ENCODE data around the gene SRP68. TPM values are rescaled to one million over a fixed set of nuclear protein-coding genes. Genes with fewer than 3 reads are reported as not detected.
"Not testable (repeated sequence)": the region's sequence is repeated elsewhere in the genome, so short reads cannot be mapped to it uniquely, and the experiment has no call there.

SRP68 gene
- polyA plus RNA-seq, 3 donors: 27.4 to 47.1 (median 42.1) TPM

- no peak for DNase-seq
- Histone ChIP-seq H2AFZ (ENCODE audit: insufficient read depth, low read depth, low read length, poor library complexity, severe bottlenecking) (no peak overlapping the region), H3K79me2 (ENCODE audit: insufficient read depth, low read length) (no peaks in the 10 kb centered on the region), H3K4me2 (replicated peaks; ENCODE audit: extremely low read depth, low read length, poor library complexity, severe bottlenecking) (no peak overlapping the region), H3K9me3 (replicated peaks in 1 of 2; ENCODE audit: control insufficient read depth in 1 of 2, insufficient read depth in 1 of 2, low read length in 2 of 2) (peaks cover 0 to 25% of the 10 kb centered on the region in 2 donors), H3K27ac (ENCODE audit: low read depth in 1 of 2, low read length in 2 of 2) (no peak overlapping the region), H3K4me1 (ENCODE audit: control insufficient read depth in 1 of 2, insufficient read depth in 2 of 2, low read length in 2 of 2) (peaks cover 36 to 46% of the 10 kb centered on the region in 2 donors), H3K4me3 (replicated peaks in 1 of 3; ENCODE audit: low read depth in 2 of 3, low read length in 3 of 3) (no peak overlapping the region), H3K27me3 (ENCODE audit: control insufficient read depth in 2 of 2, insufficient read depth in 2 of 2, low read length in 2 of 2) (peaks cover 28 to 63% of the 10 kb centered on the region in 2 donors), H3K36me3 (replicated peaks in 1 of 2; ENCODE audit: control insufficient read depth in 1 of 2, insufficient read depth in 2 of 2, low read length in 2 of 2) (peaks cover 21 to 27% of the 10 kb centered on the region in 2 donors), H3K9ac (ENCODE audit: insufficient read depth, low read length, poor library complexity, severe bottlenecking) (no peak overlapping the region), H4K20me1 (ENCODE audit: insufficient read depth, low read length) (no peaks in the 10 kb centered on the region)
- Mint-ChIP-seq H3K9me3 (peaks cover 3 to 30% (median 16%) of the 10 kb centered on the region in 7 donors), H3K36me3 (peaks cover 31 to 40% of the 10 kb centered on the region in 2 donors), H3K27ac (no peak overlapping the region), H3K4me3 (peak overlapping the region in 1 of 2 donors; percentile 65), H3K4me1 (peaks cover 38% of the 10 kb centered on the region), H3K27me3 (ENCODE audit: low read depth in 3 of 3) (peaks cover 61 to 66% (median 63%) of the 10 kb centered on the region in 3 donors)
- TF ChIP-seq CTCF (IDR thresholded peaks at IDR 0.05): no peak
- intact Hi-C loops (cut with micrococcal nuclease): no loop called here
- WGBS (ENCODE audit: insufficient coverage): 29% methylated on average over 6 of the region's 9 CpGs
These were observed 7.2 kb upstream of the SRP68 start for GRCh38 chr17:76079535-76079955.

DNA sequence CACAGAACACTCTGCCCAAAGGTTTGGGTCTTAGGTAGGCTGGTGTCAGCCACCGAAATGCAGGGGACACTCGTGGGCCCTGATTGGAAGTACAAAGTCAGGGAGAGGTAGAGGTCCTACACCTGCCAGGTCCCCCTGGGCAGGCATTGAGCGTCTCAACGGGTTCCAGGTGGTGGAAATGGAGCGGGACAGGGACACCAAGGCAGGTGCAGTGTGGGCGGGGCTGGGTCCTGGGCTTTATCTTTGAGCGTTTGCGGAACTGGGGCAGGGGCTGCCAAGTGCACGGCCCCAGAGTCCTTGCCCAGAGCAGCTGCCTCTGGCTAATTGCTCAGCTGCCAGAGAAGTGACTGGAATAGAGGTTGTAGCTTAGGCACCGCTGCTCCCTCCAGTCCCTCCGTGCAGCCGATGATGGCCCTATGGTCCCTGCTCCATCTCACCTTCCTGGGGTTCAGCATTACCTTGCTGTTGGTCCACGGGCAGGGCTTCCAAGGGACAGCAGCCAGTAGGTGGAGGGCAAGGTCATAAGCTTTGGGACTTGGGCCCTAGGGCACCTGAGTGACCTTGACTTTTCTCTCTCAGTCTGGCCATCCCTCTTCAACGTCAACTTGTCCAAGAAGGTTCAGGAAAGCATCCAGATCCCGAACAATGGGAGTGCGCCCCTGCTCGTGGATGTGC lies 6.7 kb upstream of the SRP68 start, which contains the start of gene ZACN:
TSS of gene ZACN (plus strand) at position 323 of the 675 bp plus-strand sequence. CDS start at position 406, 83 bp downstream.
- Mint-ChIP-seq H3K4me3 (peak within 1 kb of the TSS in 1 of 2 donors; percentile 96), H3K4me1 (peaks cover 40% of the 10 kb centered on the region), H3K36me3 (peaks cover 25 to 34% of the 10 kb centered on the region in 2 donors), H3K9me3 (peaks cover 3 to 33% (median 16%) of the 10 kb centered on the region in 7 donors), H3K27ac (no peak within 1 kb of the TSS), H3K27me3 (ENCODE audit: low read depth in 3 of 3) (peaks cover 65 to 72% (median 67%) of the 10 kb centered on the region in 3 donors)
- H2AFZ ChIP-seq (ENCODE audit: insufficient read depth, low read depth, low read length, poor library complexity, severe bottlenecking): no peak within 1 kb of the TSS
- no peaks in the 10 kb centered on the region for H3K79me2 ChIP-seq (ENCODE audit: insufficient read depth, low read length)
- no peak within 1 kb of the TSS for H3K4me2 ChIP-seq (replicated peaks; ENCODE audit: extremely low read depth, low read length, poor library complexity, severe bottlenecking)
- WGBS (ENCODE audit: insufficient coverage): 77% methylated on average over 14 of the region's 17 CpGs
- H3K4me1 ChIP-seq (ENCODE audit: control insufficient read depth in 1 of 2, insufficient read depth in 2 of 2, low read length in 2 of 2): peaks cover 40 to 51% of the 10 kb centered on the region in 2 donors
- peaks cover 32 to 68% of the 10 kb centered on the region in 2 donors for H3K27me3 ChIP-seq (ENCODE audit: control insufficient read depth in 2 of 2, insufficient read depth in 2 of 2, low read length in 2 of 2)
- intact Hi-C loops (cut with micrococcal nuclease): no loop called here
- H3K4me3 ChIP-seq (replicated peaks in 1 of 3; ENCODE audit: low read depth in 2 of 3, low read length in 3 of 3): no peak within 1 kb of the TSS
- no peak for DNase-seq
- H3K27ac ChIP-seq (ENCODE audit: low read depth in 1 of 2, low read length in 2 of 2): no peak within 1 kb of the TSS
- H3K9me3 ChIP-seq (replicated peaks in 1 of 2; ENCODE audit: control insufficient read depth in 1 of 2, insufficient read depth in 1 of 2, low read length in 2 of 2): peaks cover 0 to 25% of the 10 kb centered on the region in 2 donors
- no peak within 1 kb of the TSS for H3K9ac ChIP-seq (ENCODE audit: insufficient read depth, low read length, poor library complexity, severe bottlenecking)
- H4K20me1 ChIP-seq (ENCODE audit: insufficient read depth, low read length): no peaks in the 10 kb centered on the region
- H3K36me3 ChIP-seq (replicated peaks in 1 of 2; ENCODE audit: control insufficient read depth in 1 of 2, insufficient read depth in 2 of 2, low read length in 2 of 2): peaks cover 15 to 22% of the 10 kb centered on the region in 2 donors
- TF ChIP-seq CTCF (IDR thresholded peaks at IDR 0.05): no peak

DNA sequence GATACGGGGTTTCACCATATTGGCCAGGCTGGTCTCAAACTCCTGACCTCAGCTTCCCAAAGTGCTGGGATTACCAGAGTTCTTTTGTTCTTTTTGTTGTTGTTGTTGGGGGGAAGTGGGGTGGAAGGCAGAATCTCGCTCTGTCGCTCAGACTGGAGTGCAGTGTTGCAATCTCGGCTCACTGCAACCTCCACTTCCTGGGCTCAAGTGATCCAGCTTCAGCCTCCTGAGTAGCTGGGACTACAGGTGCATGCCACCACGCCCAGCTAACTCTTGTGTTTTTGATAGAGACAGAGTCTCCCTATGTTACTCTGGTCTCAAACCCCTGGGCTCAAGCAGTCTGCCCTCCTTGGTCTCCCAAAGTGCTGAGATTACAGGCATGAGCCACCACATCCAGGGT lies 6.1 kb upstream of the SRP68 start:
- H4K20me1 ChIP-seq (ENCODE audit: insufficient read depth, low read length); H3K79me2 ChIP-seq (ENCODE audit: insufficient read depth, low read length); H3K4me2 ChIP-seq (replicated peaks; ENCODE audit: extremely low read depth, low read length, poor library complexity, severe bottlenecking); intact Hi-C loops (cut with micrococcal nuclease); DNase-seq; H3K4me3 ChIP-seq (replicated peaks in 1 of 3; ENCODE audit: low read depth in 2 of 3, low read length in 3 of 3); H3K27ac Mint-ChIP-seq; H3K9ac ChIP-seq (ENCODE audit: insufficient read depth, low read length, poor library complexity, severe bottlenecking); H3K27ac ChIP-seq (ENCODE audit: low read depth in 1 of 2, low read length in 2 of 2); H2AFZ ChIP-seq (ENCODE audit: insufficient read depth, low read depth, low read length, poor library complexity, severe bottlenecking): not testable (repeated sequence)
- peaks cover 9 to 16% of the 10 kb centered on the region in 2 donors for H3K36me3 ChIP-seq (replicated peaks in 1 of 2; ENCODE audit: control insufficient read depth in 1 of 2, insufficient read depth in 2 of 2, low read length in 2 of 2)
- peaks cover 0 to 25% of the 10 kb centered on the region in 2 donors for H3K9me3 ChIP-seq (replicated peaks in 1 of 2; ENCODE audit: control insufficient read depth in 1 of 2, insufficient read depth in 1 of 2, low read length in 2 of 2)
- H3K4me1 ChIP-seq (ENCODE audit: control insufficient read depth in 1 of 2, insufficient read depth in 2 of 2, low read length in 2 of 2): peaks cover 40 to 51% of the 10 kb centered on the region in 2 donors
- H3K36me3 Mint-ChIP-seq: peaks cover 21 to 28% of the 10 kb centered on the region in 2 donors
- peaks cover 3 to 33% (median 19%) of the 10 kb centered on the region in 7 donors for H3K9me3 Mint-ChIP-seq
- H3K4me1 Mint-ChIP-seq: peaks cover 40% of the 10 kb centered on the region
- peaks cover 37 to 74% of the 10 kb centered on the region in 2 donors for H3K27me3 ChIP-seq (ENCODE audit: control insufficient read depth in 2 of 2, insufficient read depth in 2 of 2, low read length in 2 of 2)
- H3K4me3 Mint-ChIP-seq: peak overlapping the region in 1 of 2 donors; percentile 96
- WGBS (ENCODE audit: insufficient coverage): 40% methylated on average over 4 of the region's 5 CpGs
- peaks cover 71 to 78% (median 73%) of the 10 kb centered on the region in 3 donors for H3K27me3 Mint-ChIP-seq (ENCODE audit: low read depth in 3 of 3)
